Trophoblast cell (in vitro differentiated cells and primary cell): Measurements from ENCODE around the gene MX2.
"Not testable (repeated sequence)": the region's sequence is repeated elsewhere in the genome, so short reads cannot be mapped to it uniquely, and the experiment has no call there.

Experiments
- DNase-seq, 2 donors: peaks; one replicate each; pipeline ENCODE4 v3.0.0-alpha.2; 2016
- H2AFZ ChIP-seq: 2 replicates; pipeline ENCODE4 v1.6.1; 2013; ENCODE audit warnings: low read length, moderate library complexity, mild to moderate bottlenecking; ENCODE audit not compliant: insufficient read depth, poor library complexity
- H2AK5ac ChIP-seq: 2 replicates; pipeline ENCODE4 v1.6.1; 2013; ENCODE audit warnings: mild to moderate bottlenecking, low read length
- H2BK120ac ChIP-seq: 2 replicates; pipeline ENCODE4 v1.6.1; 2013; ENCODE audit warnings: low read length, mild to moderate bottlenecking, moderate library complexity; ENCODE audit not compliant: insufficient read depth, poor library complexity
- H2BK12ac ChIP-seq: 2 replicates; pipeline ENCODE4 v1.6.1; 2013; ENCODE audit warnings: mild to moderate bottlenecking, low read length, moderate library complexity
- H2BK5ac ChIP-seq: 2 replicates; pipeline ENCODE4 v1.6.1; 2013; ENCODE audit warnings: low read length, low read depth, moderate library complexity, mild to moderate bottlenecking; ENCODE audit not compliant: poor library complexity
- H3K14ac ChIP-seq: 2 replicates; pipeline ENCODE4 v1.6.1; 2013; ENCODE audit warnings: mild to moderate bottlenecking, low read length
- H3K18ac ChIP-seq: 2 replicates; pipeline ENCODE4 v1.6.1; 2013; ENCODE audit warnings: mild to moderate bottlenecking, low read length
- H3K23ac ChIP-seq: 2 replicates; pipeline ENCODE4 v1.6.1; 2013; ENCODE audit warnings: low read length
- H3K27ac ChIP-seq: 2 replicates; pipeline ENCODE4 v1.5.1; 2013; ENCODE audit warnings: low read depth, mild to moderate bottlenecking, inconsistent platforms, low read length, moderate library complexity
- H3K27me3 ChIP-seq: 2 replicates; pipeline ENCODE4 v1.6.1; 2013; ENCODE audit warnings: inconsistent platforms, mild to moderate bottlenecking, low read length, moderate library complexity; ENCODE audit not compliant: insufficient read depth
- H3K36me3 ChIP-seq, 2 experiments: 1 replicate in 1 of 2; 2 replicates in 1 of 2; pipeline ENCODE4 v1.6.1; 2013; ENCODE audit warnings: low read length in 2 of 2, mild to moderate bottlenecking in 2 of 2, moderate library complexity in 1 of 2; ENCODE audit not compliant: insufficient read depth in 2 of 2, control insufficient read depth in 1 of 2
- H3K4ac ChIP-seq: 2 replicates; pipeline ENCODE4 v1.6.1; 2013; ENCODE audit warnings: low read depth, mild to moderate bottlenecking, low read length, moderate library complexity
- H3K4me1 ChIP-seq, 2 experiments: 1 replicate in 1 of 2; 2 replicates in 1 of 2; pipeline ENCODE4 v1.6.1; 2013; ENCODE audit warnings: low read length in 2 of 2, mild to moderate bottlenecking in 2 of 2, moderate library complexity in 1 of 2; ENCODE audit not compliant: insufficient read depth in 2 of 2, control insufficient read depth in 1 of 2
- H3K4me2 ChIP-seq: 2 replicates; pipeline ENCODE4 v1.6.1; 2013; ENCODE audit warnings: inconsistent platforms, mild to moderate bottlenecking, low read length, moderate library complexity
- H3K4me3 ChIP-seq: 2 replicates; pipeline ENCODE4 v1.5.1; 2013; ENCODE audit warnings: mild to moderate bottlenecking, low read depth, low read length, inconsistent platforms
- H3K79me1 ChIP-seq: one replicate; pipeline ENCODE4 v1.6.1; 2013; ENCODE audit warnings: low read length
- H3K79me2 ChIP-seq: 2 replicates; pipeline ENCODE4 v1.6.1; 2013; ENCODE audit warnings: low read length, mild to moderate bottlenecking; ENCODE audit not compliant: control insufficient read depth, insufficient read depth, poor library complexity
- H3K9ac ChIP-seq: 2 replicates; pipeline ENCODE4 v1.6.1; 2013; ENCODE audit warnings: mild to moderate bottlenecking, low read length
- H3K9me3 ChIP-seq: 2 replicates; pipeline ENCODE4 v1.6.1; 2013; ENCODE audit warnings: low read depth, mild to moderate bottlenecking, control low read depth, inconsistent platforms, low read length; ENCODE audit not compliant: insufficient read depth
- H4K12ac ChIP-seq: 2 replicates; pipeline ENCODE4 v1.6.1; 2013; ENCODE audit warnings: low read depth, mild to moderate bottlenecking, low read length, moderate library complexity
- H4K8ac ChIP-seq: 2 replicates; pipeline ENCODE4 v1.6.1; 2013; ENCODE audit warnings: low read depth, mild to moderate bottlenecking, low read length, moderate library complexity
- H4K91ac ChIP-seq: one replicate; pipeline ENCODE4 v1.6.1; 2013; ENCODE audit warnings: low read depth, mild to moderate bottlenecking, low read length, moderate library complexity
- WGBS: extraction: QIAGEN DNeasy Blood & Tissue Kit; methylation state at CpG from one replicate; pipeline ENCODE4 v1.1.7; 2013; ENCODE audit warnings: missing lambda C conversion rate; ENCODE audit not compliant: insufficient read length, insufficient coverage; ENCODE audit errors: extremely low coverage; 5-methylcytosine and 5-hydroxymethylcytosine counted together

The MX2 gene

DNA sequence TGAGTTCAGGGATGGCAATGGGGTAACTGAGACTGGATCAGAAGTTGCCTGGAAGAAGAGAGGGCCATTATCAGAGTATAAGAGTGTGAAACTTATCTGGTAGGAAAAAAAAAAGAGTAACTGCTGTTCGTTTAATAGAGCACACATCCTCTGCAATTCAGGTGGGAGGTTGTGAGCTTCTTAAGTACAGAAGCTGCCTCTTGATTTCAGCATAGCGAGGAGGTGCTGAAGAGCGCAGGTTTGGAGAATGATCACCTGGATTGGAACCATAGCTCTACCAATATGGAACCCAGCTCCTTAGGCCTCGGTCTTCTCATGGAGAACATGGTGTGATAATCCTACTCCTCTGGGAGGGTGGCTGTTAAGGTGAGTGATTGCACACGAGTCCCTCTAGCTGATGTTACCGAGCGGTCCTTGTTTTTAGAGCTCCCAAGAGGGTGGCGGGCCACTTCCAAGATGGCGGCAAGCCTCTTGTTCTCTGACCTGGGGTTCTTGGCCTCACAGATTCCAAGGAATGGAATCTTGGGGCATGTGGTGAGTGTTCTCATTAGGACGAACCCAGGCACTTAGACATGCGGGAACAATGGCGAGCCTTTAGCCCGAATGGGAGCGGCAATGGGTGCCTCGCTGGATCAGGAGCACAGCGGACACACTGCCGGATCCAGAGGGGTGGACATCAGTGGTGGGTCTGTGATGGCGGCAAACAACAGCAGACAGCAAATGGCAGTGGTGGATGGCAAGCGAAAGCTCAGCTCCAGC is 60.9 kb downstream of the MX2 start:
- Histone ChIP-seq H3K27me3 (peaks cover 13% of the 10 kb centered on the region), H3K79me1 (no peaks in the 10 kb centered on the region), H2AFZ (no peak overlapping the region), H3K27ac (no peak overlapping the region), H3K4me3 (no peak overlapping the region), H3K23ac (no peak overlapping the region), H3K36me3 (no peaks in the 10 kb centered on the region), H3K18ac (no peak overlapping the region), H3K4me1 (peaks cover 0 to 7% of the 10 kb centered on the region in 2 experiments), H3K9me3 (peaks cover 3% of the 10 kb centered on the region), H4K12ac (no peak overlapping the region), H3K79me2 (peaks cover 2% of the 10 kb centered on the region), H2AK5ac (no peak overlapping the region), H4K8ac (no peak overlapping the region), H3K14ac (no peak overlapping the region), H3K9ac (no peak overlapping the region), H2BK12ac (no peak overlapping the region), H3K4me2 (no peak overlapping the region), H3K4ac (no peak overlapping the region), H2BK120ac (no peak overlapping the region), H4K91ac (no peak overlapping the region), H2BK5ac (no peak overlapping the region)
- no CpG with 5 or more reads among the region's 19 CpGs for WGBS
- no peak for DNase-seq

DNA sequence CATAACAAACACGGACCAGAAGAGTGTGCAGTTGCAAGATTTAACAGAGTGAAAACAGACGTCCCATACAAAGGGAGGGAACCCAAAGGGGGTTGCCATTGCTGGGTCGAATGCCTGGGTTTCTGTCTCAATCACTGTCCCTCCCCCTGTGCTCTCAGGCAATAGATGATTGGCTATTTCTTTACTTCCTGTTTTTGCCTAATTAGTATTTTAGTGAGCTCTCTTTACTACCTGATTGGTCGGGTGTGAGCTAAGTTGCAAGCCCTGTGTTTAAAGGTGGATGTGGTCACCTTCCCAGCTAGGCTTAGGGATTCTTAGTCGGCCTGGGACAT is 61.4 kb downstream of the MX2 start:
- H2AFZ ChIP-seq, result not testable (repeated sequence)

DNA sequence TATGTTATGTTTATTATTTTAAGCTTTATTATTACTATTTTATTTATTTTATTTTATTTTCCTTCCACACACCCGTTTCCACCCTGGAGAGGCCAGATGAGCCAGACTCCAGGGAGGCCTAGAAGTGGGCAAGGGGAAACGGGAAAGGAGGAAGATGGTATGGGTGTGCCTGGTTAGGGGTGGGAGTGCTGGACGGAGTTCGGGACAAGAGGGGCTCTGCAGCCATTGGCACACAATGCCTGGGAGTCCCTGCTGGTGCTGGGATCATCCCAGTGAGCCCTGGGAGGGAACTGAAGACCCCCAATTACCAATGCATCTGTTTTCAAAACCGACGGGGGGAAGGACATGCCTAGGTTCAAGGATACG is 63.7 kb downstream of the MX2 start:
- Histone ChIP-seq H4K12ac (no peak overlapping the region), H4K91ac (no peak overlapping the region), H3K18ac (no peak overlapping the region), H2BK12ac (no peak overlapping the region), H3K36me3 (no peaks in the 10 kb centered on the region), H3K79me2 (peaks cover 1% of the 10 kb centered on the region), H3K14ac (no peak overlapping the region), H3K9ac (no peak overlapping the region), H4K8ac (no peak overlapping the region), H3K9me3 (peaks cover 3% of the 10 kb centered on the region), H3K4me3 (no peak overlapping the region), H3K23ac (no peak overlapping the region), H2BK120ac (no peak overlapping the region), H3K4ac (no peak overlapping the region), H3K4me2 (peak overlapping the region; percentile 61), H3K4me1 (peaks cover 0 to 5% of the 10 kb centered on the region in 2 experiments), H2AFZ (no peak overlapping the region), H3K27ac (no peak overlapping the region), H2BK5ac (no peak overlapping the region), H2AK5ac (no peak overlapping the region), H3K79me1 (no peaks in the 10 kb centered on the region), H3K27me3 (peaks cover 13% of the 10 kb centered on the region)
- no CpG with 5 or more reads among the region's 7 CpGs for WGBS
- no peak for DNase-seq

More for the DNA sequence above, 61.4 kb downstream of the MX2 start:
- H4K91ac ChIP-seq, H2AK5ac ChIP-seq, H3K9ac ChIP-seq, H3K4ac ChIP-seq, H2BK5ac ChIP-seq, H4K8ac ChIP-seq, H3K36me3 ChIP-seq, DNase-seq, H3K4me1 ChIP-seq, H3K79me1 ChIP-seq, H2BK120ac ChIP-seq, H3K23ac ChIP-seq, H3K9me3 ChIP-seq, H3K18ac ChIP-seq, H3K27ac ChIP-seq, H4K12ac ChIP-seq, H3K4me2 ChIP-seq, H3K4me3 ChIP-seq, H3K14ac ChIP-seq, H2BK12ac ChIP-seq, H3K79me2 ChIP-seq: not testable (repeated sequence)
- WGBS, result no CpG with 5 or more reads among the region's 5 CpGs
- peaks cover 13% of the 10 kb centered on the region for H3K27me3 ChIP-seq

DNA sequence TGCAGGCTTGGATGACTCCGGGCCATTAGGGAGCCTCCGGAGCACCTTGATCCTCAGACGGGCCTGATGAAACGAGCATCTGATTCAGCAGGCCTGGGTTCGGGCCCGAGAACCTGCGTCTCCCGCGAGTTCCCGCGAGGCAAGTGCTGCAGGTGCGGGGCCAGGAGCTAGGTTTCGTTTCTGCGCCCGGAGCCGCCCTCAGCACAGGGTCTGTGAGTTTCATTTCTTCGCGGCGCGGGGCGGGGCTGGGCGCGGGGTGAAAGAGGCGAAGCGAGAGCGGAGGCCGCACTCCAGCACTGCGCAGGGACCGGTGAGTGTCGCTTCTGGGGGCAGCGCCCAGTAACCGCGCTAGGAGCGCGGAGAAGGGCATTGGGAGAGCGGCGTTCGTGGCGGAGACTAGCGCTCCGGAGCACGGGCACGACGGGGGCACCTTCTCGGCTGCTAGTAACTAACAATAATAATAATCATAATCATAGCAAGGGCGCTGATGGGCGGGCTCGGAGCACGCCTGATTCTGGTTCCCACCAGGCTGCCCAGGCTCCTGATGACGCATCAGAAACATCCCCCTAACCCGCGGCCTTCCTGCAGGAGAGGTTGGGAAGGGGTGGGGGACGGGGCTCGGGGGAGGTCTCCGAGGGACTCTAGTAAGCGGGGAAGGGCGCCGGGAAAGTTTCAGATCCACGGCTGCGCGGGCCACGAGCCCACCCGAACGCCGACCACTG is 64.3 kb downstream of the MX2 start, which contains the start of gene MX1:
MX1 (plus strand) TSS at position 286 of the 722 bp plus-strand sequence. CDS start 5,832 bp downstream, outside the sequence.
- no peaks in the 10 kb centered on the region for H3K36me3 ChIP-seq
- no peak within 1 kb of the TSS for H2BK12ac ChIP-seq
- no peak within 1 kb of the TSS for H4K8ac ChIP-seq
- H3K18ac ChIP-seq, result no peak within 1 kb of the TSS
- H4K12ac ChIP-seq, result no peak within 1 kb of the TSS
- peaks cover 3% of the 10 kb centered on the region for H3K9me3 ChIP-seq
- H3K27ac ChIP-seq, result no peak within 1 kb of the TSS
- peaks cover 0 to 3% of the 10 kb centered on the region in 2 experiments for H3K4me1 ChIP-seq
- H3K27me3 ChIP-seq, result peaks cover 13% of the 10 kb centered on the region
- no peaks in the 10 kb centered on the region for H3K79me2 ChIP-seq
- H3K14ac ChIP-seq, result no peak within 1 kb of the TSS
- H2BK120ac ChIP-seq, result no peak within 1 kb of the TSS
- no peak within 1 kb of the TSS for H3K4me3 ChIP-seq
- H2BK5ac ChIP-seq, result no peak within 1 kb of the TSS
- no peak within 1 kb of the TSS for H2AK5ac ChIP-seq
- H3K23ac ChIP-seq, result no peak within 1 kb of the TSS
- H3K4me2 ChIP-seq, result peak within 1 kb of the TSS; percentile 61
- H2AFZ ChIP-seq, result no peak within 1 kb of the TSS
- WGBS, result no CpG with 5 or more reads among the region's 65 CpGs
- H3K9ac ChIP-seq, result no peak within 1 kb of the TSS
- DNase-seq, result peak; percentile 45 to 63
- H4K91ac ChIP-seq, result no peak within 1 kb of the TSS
- no peak within 1 kb of the TSS for H3K4ac ChIP-seq
- H3K79me1 ChIP-seq, result no peaks in the 10 kb centered on the region
